H1 (cell line): ENCODE results near the gene COMT. TPM values are rescaled to one million over a fixed set of nuclear protein-coding genes. Genes with fewer than 3 reads are reported as not detected.

Experiments
- CEBPB ChIP-seq: IDR thresholded peaks from 2 replicates; pipeline ENCODE4 v1.6.1; 2012; ENCODE audit warnings: low read depth, low read length
- CHD1 ChIP-seq: IDR thresholded peaks from 2 replicates; pipeline ENCODE4 v1.6.1; 2012; ENCODE audit warnings: low read depth, low read length, improper control_type of control experiment
- HDAC2 ChIP-seq, 2 experiments: fragments of 300-600 bp in 1 of 2; sonication (generic) in 1 of 2; IDR thresholded peaks; 2 replicates each; pipeline ENCODE4 v1.6.1; 2011 to 2012; ENCODE audit warnings: low read depth in 2 of 2, low read length in 2 of 2, mild to moderate bottlenecking in 2 of 2, moderate library complexity in 2 of 2, borderline replicate concordance in 1 of 2, inconsistent platforms in 1 of 2
- KDM1A ChIP-seq: fragments of 200-600, 300-600 bp; sonication (generic); IDR thresholded peaks from 2 replicates; pipeline ENCODE4 v1.7.1; 2016; ENCODE audit warnings: mild to moderate bottlenecking, low read length, borderline replicate concordance
- MAFK ChIP-seq: IDR thresholded peaks from 2 replicates; pipeline ENCODE4 v1.6.1; 2012; ENCODE audit warnings: low read depth, mild to moderate bottlenecking, improper control_type of control experiment, low read length
- RBBP5 ChIP-seq: IDR thresholded peaks from 2 replicates; pipeline ENCODE4 v1.7.1; 2012; ENCODE audit warnings: low read depth, mild to moderate bottlenecking, inconsistent platforms, low read length, moderate library complexity, borderline replicate concordance
- RXRA ChIP-seq: IDR thresholded peaks from 2 replicates; pipeline ENCODE4 v1.6.1; 2011; ENCODE audit warnings: low read depth, mild to moderate bottlenecking, low read length, moderate library complexity; ENCODE audit not compliant: insufficient read depth
- TCF12 ChIP-seq: IDR thresholded peaks from 2 replicates; pipeline ENCODE4 v1.6.1; 2011; ENCODE audit warnings: low read depth, mild to moderate bottlenecking, low read length
- polyA plus RNA-seq, 7 experiments: library from polyadenylated mRNA; depleted of rRNA in 3 of 7; stranded (reverse) in 5 of 7; unstranded in 2 of 7; fragments of >200 nt in 5 of 7; fragments of 200-250 nt in 2 of 7; gene quantifications; 1 replicate in 5 of 7; 2 replicates in 1 of 7; 4 replicates in 1 of 7; pipeline versions ENCODE4 v1.2.1 to v1.2.3, GENCODE V29; 2011 to 2013; ENCODE audit warnings: missing spikeins in 2 of 7, mixed read lengths in 2 of 7
- total RNA-seq: library from RNA; stranded (reverse); fragmentation: NEBNext Ultra II Directional; extraction: Animal tissue kit (Norgen Biotek cat#: 25700); gene quantifications from 2 replicates; pipeline ENCODE4 v1.2.1, GENCODE V29; 2021
- TF ChIP-seq, protein P1 (sequence below): fragments of 300-600 bp; sonication (generic); IDR thresholded peaks from 2 replicates; pipeline ENCODE4 v1.7.1; 2012; ENCODE audit warnings: low read length, moderate library complexity, mild to moderate bottlenecking, inconsistent platforms; ENCODE audit not compliant: insufficient replicate concordance

The COMT gene
- total and polyA plus RNA-seq, 2 of the 8 experiments (the other 6 are each of a cell fraction or from before 2014, with no cell fraction given) = 15.2 to 33.7 TPM

DNA sequence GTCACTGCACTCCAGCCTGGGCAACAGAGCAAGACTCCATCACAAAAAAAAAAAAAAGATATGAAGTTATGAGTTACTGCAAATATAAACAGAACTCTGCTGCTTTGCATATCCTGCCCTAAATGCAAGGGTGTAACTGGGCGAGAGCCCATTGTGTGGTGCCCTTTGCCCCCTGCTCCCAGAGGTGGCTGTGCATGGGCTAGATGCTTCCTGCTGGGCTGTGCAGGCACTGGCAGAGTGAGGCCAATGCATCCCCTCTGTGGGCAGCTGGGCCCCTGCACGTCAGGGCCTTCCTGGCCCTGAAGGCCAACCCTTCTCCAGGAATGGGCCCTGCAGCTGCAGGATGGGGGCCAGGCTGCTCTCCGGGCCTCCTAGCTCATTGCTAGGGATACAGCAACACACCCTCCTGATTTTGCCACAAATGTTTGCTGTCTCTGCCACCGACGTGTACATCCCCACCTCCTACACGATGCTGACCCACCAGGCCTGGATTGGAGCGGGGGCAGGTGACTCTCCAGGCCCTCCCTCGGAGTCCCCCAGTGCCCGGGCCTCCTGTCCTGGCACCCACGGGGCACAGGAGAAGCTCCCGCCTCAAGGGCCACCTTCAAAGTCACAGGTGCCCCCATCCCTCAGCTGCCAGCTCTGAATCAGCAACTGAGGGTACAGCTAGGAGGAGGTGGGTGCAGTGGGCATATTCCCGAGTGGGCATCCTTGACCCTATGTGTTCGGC lies 40.7 kb upstream of the COMT start (continued):
- TF ChIP-seq, protein P1, sequence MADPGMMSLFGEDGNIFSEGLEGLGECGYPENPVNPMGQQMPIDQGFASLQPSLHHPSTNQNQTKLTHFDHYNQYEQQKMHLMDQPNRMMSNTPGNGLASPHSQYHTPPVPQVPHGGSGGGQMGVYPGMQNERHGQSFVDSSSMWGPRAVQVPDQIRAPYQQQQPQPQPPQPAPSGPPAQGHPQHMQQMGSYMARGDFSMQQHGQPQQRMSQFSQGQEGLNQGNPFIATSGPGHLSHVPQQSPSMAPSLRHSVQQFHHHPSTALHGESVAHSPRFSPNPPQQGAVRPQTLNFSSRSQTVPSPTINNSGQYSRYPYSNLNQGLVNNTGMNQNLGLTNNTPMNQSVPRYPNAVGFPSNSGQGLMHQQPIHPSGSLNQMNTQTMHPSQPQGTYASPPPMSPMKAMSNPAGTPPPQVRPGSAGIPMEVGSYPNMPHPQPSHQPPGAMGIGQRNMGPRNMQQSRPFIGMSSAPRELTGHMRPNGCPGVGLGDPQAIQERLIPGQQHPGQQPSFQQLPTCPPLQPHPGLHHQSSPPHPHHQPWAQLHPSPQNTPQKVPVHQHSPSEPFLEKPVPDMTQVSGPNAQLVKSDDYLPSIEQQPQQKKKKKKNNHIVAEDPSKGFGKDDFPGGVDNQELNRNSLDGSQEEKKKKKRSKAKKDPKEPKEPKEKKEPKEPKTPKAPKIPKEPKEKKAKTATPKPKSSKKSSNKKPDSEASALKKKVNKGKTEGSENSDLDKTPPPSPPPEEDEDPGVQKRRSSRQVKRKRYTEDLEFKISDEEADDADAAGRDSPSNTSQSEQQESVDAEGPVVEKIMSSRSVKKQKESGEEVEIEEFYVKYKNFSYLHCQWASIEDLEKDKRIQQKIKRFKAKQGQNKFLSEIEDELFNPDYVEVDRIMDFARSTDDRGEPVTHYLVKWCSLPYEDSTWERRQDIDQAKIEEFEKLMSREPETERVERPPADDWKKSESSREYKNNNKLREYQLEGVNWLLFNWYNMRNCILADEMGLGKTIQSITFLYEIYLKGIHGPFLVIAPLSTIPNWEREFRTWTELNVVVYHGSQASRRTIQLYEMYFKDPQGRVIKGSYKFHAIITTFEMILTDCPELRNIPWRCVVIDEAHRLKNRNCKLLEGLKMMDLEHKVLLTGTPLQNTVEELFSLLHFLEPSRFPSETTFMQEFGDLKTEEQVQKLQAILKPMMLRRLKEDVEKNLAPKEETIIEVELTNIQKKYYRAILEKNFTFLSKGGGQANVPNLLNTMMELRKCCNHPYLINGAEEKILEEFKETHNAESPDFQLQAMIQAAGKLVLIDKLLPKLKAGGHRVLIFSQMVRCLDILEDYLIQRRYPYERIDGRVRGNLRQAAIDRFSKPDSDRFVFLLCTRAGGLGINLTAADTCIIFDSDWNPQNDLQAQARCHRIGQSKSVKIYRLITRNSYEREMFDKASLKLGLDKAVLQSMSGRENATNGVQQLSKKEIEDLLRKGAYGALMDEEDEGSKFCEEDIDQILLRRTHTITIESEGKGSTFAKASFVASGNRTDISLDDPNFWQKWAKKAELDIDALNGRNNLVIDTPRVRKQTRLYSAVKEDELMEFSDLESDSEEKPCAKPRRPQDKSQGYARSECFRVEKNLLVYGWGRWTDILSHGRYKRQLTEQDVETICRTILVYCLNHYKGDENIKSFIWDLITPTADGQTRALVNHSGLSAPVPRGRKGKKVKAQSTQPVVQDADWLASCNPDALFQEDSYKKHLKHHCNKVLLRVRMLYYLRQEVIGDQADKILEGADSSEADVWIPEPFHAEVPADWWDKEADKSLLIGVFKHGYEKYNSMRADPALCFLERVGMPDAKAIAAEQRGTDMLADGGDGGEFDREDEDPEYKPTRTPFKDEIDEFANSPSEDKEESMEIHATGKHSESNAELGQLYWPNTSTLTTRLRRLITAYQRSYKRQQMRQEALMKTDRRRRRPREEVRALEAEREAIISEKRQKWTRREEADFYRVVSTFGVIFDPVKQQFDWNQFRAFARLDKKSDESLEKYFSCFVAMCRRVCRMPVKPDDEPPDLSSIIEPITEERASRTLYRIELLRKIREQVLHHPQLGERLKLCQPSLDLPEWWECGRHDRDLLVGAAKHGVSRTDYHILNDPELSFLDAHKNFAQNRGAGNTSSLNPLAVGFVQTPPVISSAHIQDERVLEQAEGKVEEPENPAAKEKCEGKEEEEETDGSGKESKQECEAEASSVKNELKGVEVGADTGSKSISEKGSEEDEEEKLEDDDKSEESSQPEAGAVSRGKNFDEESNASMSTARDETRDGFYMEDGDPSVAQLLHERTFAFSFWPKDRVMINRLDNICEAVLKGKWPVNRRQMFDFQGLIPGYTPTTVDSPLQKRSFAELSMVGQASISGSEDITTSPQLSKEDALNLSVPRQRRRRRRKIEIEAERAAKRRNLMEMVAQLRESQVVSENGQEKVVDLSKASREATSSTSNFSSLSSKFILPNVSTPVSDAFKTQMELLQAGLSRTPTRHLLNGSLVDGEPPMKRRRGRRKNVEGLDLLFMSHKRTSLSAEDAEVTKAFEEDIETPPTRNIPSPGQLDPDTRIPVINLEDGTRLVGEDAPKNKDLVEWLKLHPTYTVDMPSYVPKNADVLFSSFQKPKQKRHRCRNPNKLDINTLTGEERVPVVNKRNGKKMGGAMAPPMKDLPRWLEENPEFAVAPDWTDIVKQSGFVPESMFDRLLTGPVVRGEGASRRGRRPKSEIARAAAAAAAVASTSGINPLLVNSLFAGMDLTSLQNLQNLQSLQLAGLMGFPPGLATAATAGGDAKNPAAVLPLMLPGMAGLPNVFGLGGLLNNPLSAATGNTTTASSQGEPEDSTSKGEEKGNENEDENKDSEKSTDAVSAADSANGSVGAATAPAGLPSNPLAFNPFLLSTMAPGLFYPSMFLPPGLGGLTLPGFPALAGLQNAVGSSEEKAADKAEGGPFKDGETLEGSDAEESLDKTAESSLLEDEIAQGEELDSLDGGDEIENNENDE = no peak
- TF ChIP-seq KDM1A (no peak), MAFK (no peak), CEBPB (no peak), TCF12 (no peak), HDAC2 (IDR thresholded peaks at IDR 0.05; ENCODE audit: borderline replicate concordance in 1 of 2, low read depth in 2 of 2, low read length in 2 of 2) (no peak), CHD1 (no peak), RBBP5 (no peak), RXRA (no peak)
